Activated T-cell treated with anti-CD3 and anti-CD28 coated beads, Interleukin-2, amount 50 U/mL, for 48 hours (primary cell): ENCODE data around the gene GPR158.

Experiments used
- DNase-seq, 2 experiments: peaks; one replicate each; pipeline ENCODE4 v3.0.0-alpha.2; 2020

Gene GPR158

DNA sequence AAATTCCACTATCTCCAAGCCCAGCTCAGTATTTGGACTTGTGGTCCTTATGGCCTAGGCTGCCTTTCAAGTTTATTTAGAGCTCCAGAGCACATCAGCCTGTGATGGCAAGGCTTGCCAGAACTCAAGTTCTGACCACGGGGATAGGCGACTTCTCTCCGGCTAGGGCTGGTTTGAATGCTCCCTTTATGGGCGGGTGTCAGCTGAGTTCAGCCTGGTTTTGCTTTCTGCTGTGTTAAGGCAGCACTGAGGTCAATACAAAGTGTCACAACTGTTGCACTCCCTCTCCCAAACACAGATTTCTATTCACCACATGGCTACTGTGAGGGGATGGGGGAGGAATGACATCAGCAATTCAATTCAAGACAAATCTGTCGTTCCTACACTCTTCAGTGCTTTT is 441.1 kb downstream of the GPR158 start:
- DNase-seq = no peak

DNA sequence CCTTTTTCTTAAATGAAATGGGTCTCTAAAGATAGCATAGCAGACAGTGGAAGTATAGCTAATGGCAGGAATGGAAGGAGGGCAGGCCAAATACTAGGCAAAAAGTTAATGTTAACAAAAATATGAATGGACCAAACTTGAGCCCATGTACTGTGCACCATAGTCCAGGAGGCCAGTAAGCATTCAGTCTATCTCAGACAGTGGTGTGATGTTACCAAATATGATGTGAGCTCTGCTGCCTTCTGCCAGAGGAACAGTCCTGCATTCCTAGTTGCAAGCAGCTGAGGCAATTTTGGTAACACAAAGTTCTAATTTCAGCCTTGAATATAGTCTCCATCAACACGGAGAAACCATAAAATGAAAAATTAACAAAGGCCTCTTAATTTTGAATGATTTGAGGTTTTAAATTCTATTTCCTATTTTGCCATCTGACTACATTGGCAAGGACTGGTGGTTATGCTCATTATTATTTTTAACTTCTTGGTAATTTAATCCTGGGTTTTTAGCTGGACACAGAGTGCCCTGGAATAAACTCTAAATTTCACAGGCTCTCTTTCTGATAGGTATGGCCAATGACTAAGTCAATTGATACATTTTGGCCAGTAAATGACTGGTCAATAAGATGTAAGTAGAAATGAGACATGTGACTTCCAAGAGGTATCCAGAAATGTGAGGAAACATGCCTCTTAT is 442.2 kb downstream of the GPR158 start:
- no peak for DNase-seq

- no peak for DNase-seq
These were observed 452.8 kb downstream of the GPR158 start for GRCh38 chr10:25627606-25628005.

GRCh38 chr10:25629333-25629732 is 454.5 kb downstream of the GPR158 start:
- no peak for DNase-seq

DNA sequence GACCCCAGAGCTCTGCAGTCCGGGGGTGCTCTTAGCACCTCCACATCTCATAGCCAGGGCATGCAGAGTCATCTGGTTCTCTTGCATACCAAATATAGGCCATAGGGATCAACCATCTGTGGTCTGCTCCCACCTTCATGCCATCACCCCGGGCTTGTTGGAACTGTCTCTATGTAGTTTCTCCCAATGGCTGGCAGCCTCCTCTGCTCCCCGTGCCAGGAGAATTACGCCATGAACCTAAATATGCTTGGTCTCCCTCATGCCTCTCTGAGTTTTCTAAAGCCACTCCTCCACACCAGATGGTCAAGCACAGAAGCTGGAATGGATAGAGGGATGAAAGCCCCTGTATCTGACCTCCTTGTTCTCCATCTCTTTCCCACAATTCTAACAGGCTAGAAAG is 456.7 kb downstream of the GPR158 start:
- no peak for DNase-seq

GRCh38 chr10:25632802-25633201 is 458.0 kb downstream of the GPR158 start:
- DNase-seq = no peak

DNA sequence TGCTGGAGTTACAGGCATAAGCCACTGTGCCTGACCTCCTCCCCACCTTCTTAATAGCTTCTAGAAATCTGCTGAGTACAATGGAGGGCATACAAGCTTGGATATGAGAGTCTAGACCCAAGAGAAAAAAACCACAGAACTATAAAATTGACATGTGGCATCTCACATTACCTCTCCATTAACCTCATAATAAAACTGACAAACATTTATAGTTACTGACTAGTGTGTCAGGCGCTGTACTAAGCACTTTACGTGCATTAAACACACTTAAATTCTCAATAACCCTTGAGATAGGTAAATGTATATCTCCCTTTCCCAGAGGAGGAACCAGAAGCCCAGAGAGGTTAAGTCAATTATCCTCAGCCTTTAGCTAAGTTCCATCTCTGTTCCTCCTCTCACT is 458.7 kb downstream of the GPR158 start:
- no peak for DNase-seq

- DNase-seq = no peak
These were observed 464.8 kb downstream of the GPR158 start for GRCh38 chr10:25639646-25640045.

DNA sequence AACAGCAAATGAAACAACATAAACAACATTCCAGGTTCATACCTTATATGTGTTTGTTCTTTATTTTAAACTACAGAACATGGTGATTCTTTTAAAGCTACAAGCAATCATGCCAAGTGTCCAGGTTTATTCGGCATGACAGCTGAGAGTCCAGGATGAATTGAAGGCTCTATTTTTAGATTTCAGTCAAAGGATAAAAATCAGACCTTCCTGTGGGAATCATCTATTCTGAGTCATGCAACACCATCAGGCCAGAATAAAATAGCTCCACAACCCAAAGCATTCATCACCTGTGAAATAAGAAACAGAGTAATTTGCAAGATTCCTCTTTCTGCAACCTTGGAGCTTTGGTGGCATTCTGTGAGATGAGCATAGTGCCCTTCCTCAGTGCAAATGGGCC is 466.8 kb downstream of the GPR158 start:
- DNase-seq = no peak

GRCh38 chr10:25642721-25643120 is 467.9 kb downstream of the GPR158 start:
- no peak for DNase-seq

DNA sequence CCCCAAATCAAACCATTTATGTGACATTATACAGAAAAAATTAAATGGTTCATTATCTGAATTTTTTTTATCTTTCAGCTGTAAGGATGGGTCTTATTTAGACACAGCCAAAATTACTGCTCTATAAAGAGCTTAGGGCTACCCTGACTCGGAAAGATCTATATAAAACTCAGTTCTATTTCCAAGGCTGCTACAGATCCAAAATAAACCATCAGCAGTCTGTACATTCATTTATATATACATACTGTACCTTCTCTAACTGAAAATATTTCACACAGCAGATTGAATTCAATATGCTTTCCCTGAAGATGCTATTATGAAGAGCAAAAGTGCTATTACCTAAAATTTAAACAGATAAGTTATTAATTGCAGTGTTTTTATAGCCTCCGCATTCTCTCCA is 471.6 kb downstream of the GPR158 start:
- DNase-seq = no peak

- DNase-seq = no peak
These were observed 476.7 kb downstream of the GPR158 start for GRCh38 chr10:25651534-25651933.
